GM19324 (cell line): ENCODE data around the gene RASSF10.
"Not testable (repeated sequence)": the region's sequence is repeated elsewhere in the genome, so short reads cannot be mapped to it uniquely, and the experiment has no call there.

Experiments used
- ATAC-seq: cut with Tn5 transposase; IDR thresholded peaks from one replicate; pipeline ENCODE4 v1.9.1; 2021; ENCODE audit warnings: mild to moderate bottlenecking, moderate library complexity; ENCODE audit not compliant: unreplicated experiment, low FRiP score

Gene RASSF10

DNA sequence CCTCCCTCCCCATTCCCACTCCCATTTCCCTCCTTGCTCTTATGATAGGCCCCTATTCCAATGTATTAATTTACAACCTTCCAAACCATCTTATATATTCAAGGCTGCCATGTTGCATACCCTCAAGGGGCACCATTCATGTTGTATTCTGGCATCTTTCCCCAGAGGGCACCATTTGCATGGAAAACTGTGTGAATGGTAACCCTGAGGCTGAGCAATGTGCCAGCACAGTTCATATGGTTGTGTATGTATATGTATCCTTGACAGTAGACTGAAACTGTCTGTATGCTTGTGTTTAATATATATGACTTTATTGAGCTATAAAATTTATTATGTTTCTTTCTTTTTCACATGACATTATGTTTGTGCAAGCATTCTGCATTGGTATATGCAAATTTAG lies 7.3 kb downstream of the RASSF10 start:
- ATAC-seq, result no peak

DNA sequence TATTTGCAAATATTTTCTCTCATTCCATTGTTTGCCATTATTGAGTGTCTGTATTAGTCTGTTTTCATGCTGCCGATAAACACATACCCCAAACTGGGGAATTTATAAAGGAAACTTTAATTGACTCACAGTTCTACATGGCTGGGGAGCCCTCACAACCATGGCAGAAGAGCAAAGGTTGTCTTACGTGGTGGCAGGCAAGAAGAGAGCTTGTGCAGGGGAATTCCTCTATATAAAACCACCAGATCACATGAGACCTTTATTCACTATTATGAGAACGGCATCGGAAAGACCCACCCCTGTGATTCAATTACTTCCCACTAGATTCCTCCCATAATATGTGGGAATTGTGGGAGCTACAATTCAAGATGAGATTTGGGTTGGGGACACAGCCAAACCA lies 10.2 kb downstream of the RASSF10 start:
- ATAC-seq, result no peak

DNA sequence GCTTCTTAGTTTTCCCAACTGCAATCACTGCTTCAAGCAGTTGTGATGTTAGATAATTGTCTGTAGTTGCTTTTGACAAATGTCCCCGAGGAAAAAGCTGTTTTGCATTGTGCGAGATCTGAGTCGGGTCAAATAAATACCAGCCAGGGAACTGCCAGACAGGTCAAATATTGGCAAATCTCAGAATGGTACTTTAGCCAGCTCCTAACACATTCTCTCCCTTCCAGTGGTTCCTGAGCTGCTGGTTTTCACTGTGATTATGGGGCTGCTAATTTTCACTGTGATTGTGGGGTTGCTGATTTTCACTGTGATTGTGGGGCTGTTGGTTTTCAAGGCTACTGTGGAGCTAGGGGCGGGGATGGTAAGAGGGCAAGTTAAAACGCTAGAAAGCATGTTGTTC lies 14.3 kb downstream of the RASSF10 start:
- no peak for ATAC-seq

DNA sequence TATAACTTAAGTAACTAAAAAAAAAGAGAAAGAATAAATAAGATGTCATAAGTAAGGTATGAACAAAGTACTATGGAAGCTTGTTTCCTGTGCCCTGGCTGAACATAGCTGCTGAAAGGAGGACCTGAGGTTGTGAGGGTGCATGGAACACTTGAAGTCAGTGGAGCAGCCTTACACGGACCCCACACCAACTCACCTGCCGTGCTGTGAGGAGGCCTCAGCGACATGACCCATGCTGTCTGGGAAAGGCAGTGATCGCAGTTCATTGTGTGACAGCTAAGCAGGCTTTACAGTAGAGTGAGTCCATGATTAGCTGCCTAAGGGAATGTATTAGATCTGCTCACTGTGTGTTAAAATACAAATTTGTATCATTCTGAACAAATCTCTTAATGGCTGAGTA lies 17.6 kb downstream of the RASSF10 start:
- ATAC-seq, result no peak

DNA sequence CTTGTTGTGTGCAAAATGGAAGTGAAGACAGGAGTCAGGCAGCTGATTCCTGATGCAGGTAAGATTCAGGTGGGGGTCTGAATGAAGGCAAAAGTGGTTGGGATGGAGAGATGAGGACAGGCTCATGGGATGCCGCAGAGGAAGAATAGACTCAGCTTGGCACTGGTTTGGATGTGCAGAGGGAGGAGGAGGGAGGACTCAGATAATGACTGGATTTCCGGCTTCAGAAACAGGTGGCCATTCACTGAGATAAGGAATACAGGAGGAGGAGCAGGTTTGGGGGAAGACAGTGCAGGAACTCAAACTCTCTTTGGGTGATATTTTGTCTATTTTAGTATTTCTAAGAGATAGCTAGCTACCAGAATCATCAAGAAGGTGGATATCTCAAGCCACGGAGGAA lies 19.2 kb downstream of the RASSF10 start:
- no peak for ATAC-seq

DNA sequence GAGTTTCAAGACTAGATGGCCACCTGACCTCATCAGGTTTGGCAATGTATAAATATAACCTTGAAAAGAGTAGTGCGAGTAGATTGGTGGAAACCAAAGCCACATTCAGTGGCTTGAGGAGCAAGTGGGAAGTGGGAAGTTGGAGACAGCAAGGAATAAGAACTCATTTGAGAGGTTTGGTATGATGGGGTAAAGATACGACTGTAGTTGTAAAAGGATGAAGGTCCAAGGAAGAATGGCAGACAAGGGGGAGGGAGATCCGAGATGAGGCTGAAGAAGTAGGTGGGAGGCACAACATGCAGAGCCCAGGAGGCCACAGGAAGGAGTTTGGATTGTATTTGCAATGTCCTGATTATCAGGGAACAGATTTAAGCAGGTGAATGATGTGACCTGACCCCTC lies 20.8 kb downstream of the RASSF10 start:
- no peak for ATAC-seq

DNA sequence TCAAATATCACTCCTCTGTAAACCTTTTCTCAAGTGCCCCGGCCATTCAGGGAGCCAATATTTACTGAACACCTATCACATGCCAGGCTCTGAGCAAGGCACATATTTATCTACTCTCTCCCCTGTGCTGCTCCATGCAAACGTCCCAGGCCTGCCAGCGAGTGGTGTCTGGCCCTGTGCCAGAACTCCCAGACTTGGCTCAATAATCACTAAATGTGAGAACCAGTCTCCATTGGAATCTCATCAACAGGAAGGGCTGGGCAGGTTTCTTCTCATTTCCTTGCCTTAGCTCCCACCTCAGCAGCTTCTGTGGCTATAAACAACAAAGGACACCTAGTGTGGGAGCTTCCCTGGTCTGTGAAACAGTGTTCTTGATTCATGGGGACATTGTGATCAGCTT lies 21.7 kb downstream of the RASSF10 start:
- ATAC-seq, result no peak

DNA sequence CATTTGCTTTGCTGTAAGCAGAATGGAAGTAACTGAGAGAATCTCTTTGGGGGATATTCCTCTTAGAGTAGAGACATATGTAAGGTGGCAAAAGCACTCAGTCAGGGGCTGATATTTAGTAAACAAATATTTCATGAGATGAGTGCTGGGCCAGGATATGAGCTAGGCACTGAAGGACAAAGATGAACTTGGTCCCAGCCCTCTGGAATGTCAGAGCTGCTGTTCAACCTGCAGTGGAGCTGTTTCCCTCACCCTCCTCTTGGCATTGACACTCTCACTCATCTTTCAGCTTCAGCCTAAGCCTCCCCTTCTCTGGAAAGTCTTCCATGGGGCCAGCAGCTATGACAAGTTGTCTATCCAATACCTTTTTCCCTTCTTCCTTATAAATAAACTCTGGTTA lies 22.2 kb downstream of the RASSF10 start:
- no peak for ATAC-seq

DNA sequence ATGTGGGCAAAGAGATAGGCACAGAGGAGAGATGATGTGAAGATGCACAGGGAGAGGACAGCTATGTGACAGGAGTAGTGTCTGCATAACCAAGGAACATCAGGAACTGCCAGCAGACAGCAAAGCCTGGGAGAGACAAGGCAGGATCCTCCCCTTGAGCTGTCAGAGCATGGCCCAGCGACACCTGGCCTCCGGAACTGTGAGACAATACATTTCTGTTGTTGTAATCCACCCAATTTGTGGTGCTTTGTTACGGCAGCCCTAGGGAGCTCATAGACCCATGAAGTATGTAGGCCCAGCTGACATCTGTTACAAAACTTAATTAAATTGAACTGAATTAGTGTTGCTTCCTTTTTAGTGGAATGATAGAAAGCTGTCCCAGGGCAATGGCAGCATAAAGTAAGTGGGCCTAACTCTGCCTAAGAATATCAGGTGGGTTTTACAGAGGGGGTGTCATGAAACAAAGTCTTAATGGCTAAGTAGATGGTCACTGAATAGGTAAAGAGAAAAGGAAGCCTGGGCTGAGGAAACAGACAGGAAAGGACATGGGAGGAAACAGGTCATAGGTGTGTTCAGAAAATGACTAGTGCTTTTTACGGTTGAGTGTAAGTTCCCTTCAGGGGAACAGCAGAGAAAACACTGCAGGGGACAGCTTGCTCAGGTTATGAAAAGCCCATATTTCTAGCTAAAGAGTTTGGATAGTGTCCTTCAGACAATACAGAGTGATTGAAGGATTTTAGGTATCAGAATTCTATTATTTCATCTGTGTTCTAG lies 24.8 kb downstream of the RASSF10 start:
- no peak for ATAC-seq

DNA sequence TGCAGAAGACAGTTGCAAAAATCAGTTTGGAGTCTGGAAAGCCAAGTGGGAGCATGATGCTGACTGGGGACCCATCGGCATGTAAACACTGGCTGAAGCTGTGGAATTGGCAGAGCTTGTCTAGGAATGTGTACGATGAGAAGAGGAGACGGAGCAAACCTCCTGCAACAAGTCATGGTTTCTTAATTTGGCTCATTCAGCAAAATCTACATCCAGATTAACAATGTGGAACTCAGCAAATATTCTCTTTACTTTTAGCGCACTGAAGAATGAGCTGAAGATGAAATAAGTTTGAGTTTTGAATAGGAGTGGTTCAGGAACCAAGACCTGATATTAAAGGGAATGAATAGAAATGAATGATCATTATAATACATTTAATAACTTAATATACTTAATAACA lies 26.6 kb downstream of the RASSF10 start:
- no peak for ATAC-seq

DNA sequence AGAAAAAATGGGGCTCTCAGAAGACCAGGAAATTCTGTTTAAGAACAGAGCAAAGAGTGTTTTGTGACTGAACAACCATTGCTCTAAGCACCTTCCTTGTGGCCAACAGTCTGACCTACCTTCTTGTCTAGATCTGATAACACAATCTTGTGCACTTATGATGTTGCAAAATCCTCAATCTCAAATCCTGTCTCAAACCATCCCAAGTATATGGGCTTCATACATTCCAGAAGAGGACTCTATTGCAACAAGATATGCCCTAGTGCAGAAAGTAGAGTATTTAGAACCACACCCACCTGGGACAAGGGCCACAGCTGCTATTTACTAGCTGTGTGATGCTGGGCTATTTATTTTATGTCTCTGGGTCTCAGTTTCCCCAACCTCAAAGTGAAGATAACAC lies 27.1 kb downstream of the RASSF10 start:
- ATAC-seq, result no peak

DNA sequence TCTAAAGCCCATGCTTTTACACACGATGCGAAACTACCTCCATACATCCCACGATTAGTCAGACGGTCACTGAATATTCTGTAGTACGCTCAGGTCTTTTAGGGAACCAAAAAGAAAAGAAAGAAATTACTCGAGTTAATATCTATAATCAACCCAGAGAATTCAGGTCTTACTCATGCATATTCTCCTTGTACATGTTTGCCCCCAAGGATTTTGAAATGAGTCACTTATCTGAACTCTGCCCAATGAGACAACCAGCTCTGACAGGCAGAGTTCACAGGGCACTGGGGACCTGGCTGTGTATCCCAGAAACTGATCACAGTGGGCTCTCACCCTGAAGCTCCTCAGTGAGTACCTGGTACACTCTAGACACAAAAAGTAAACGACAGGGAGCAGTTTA lies 29.2 kb downstream of the RASSF10 start:
- ATAC-seq, result no peak

DNA sequence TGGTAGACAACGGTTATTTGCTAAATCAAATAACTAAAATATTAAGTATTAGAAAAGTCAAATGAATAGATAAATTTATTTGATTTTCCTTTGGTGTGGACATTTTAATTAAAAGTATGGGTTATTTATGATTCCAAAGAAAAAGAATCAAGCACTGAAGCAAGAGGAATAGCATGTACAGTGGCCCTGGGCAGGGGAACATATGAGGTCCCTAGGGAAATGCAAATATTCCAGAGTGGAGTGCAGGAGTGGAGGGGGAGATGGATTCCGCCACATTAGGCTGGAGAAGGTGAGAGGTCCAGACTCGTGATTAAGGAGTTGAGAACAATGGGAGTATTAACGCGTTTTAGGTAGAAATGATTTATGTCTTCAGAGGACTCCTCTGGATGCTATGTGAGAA lies 30.0 kb downstream of the RASSF10 start:
- ATAC-seq, result no peak

DNA sequence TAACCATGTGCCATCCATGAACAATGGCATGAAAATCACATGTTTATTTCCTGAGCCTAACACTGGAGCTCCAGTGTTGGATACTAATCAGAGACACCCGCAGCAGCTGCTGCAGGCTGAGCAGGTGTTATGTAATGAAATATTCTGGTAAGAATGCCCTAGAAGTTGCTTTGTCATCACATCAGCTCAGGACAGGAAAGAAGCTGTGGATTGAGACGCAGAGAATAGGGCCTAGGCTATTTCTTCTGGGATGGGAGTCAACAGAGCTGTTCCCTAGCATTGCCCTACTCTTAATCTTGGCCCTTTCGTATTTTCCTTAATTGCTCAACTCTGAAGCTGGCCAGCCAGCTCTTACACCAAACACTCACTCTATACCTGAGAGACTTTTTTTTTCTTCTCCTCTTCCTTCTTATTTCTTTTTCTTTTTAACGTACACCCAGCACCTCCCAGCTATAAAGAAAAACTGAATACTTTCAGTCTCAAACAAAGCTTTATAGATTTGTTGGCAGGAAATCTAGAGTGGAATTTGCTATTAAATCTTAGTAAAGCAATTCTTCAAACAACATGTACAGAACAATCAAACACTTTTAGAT lies 31.9 kb downstream of the RASSF10 start:
- no peak for ATAC-seq

DNA sequence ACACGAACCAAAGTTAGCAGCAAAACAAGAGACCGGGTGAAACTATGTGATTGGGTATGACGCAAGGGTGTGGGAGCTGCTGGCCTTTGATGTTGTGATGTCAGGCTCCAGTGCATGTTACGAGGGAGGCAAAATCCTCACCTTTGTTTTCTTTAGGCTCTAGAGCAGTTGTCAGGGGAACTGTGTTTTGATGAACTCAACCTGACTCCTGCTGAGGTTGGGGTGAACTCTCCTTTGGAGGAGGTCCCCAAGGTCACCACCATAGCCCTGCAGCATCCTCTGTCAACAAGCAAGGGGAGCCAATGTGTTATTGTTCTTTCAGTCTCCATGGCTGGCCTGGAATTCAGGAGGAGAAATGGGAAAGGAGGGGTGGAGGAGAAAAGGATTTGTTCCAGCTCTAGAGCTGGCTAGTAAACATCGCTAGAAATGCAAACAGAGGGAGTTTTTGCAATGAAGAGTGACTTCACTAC lies 33.8 kb downstream of the RASSF10 start:
- no peak for ATAC-seq

DNA sequence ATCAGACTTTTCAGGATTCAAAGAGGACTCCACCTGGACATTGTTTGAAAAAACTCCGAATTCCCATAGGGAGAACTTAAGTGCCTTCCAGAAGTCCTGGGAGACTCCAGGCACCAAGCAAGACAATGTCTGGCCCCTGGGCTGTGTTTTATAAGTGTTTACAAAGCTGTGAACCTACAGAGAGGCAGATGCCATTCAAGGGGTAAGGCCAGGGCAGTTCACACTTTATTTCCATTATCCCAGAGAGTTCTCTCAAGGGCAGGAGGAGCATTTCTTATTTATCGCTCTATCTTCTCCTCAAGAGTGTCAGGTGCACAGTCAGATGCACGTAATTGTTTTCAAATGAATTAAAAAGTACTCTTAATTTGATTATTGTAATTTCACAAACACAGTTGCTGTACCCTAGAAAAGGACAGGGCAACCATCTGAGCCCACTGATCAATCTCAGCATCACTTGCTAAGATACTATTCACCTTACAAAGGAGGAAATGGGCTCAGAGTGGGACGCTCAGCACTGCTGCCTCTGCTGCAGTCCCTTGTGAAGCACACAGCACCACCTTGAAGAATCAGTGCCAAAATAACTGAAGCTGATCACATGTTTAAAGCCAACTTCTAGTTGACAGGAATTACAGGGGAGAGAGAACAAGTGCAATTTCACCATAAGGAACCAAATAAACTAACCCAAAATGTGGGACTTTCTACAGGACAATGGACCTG lies 35.0 kb downstream of the RASSF10 start:
- ATAC-seq, result no peak

DNA sequence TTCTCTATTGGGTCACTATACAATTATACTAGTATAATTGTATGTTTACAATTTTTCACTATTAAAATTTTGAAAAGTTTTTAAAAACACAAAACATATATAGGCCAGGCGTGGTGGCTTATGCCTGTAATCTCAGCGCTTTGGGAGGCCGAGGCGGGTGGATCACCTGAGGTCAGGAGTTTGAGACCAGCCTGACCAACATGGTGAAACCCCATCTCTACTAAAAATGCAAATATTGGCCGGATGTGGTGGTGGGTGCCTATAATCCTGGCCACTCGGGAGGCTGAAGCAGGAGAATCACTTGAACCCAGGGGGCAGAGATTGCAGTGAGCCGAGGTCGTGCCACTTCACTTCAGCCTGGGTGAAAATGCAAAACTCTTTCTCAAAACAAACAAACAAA lies 36.0 kb downstream of the RASSF10 start:
- ATAC-seq, result not testable (repeated sequence)

DNA sequence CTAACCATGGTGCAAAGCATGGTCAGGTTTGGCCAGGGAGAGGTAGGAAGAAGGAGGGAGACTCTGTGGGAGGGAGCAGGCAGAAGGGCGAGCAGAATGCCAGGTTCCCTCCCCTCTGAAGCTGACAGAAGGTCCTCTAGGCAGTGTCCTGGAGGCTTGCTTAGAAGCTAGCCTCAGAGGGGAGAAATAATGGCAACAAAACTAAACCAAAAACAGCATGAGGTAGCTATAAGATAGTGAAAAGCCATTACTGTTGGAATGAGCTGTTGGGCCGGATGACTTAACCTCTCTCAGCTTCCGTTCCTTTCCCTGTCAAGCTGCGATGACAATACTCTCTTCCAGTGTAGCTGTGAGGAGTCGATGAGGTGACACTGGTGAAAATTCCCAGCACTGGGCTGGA lies 36.6 kb downstream of the RASSF10 start:
- no peak for ATAC-seq

DNA sequence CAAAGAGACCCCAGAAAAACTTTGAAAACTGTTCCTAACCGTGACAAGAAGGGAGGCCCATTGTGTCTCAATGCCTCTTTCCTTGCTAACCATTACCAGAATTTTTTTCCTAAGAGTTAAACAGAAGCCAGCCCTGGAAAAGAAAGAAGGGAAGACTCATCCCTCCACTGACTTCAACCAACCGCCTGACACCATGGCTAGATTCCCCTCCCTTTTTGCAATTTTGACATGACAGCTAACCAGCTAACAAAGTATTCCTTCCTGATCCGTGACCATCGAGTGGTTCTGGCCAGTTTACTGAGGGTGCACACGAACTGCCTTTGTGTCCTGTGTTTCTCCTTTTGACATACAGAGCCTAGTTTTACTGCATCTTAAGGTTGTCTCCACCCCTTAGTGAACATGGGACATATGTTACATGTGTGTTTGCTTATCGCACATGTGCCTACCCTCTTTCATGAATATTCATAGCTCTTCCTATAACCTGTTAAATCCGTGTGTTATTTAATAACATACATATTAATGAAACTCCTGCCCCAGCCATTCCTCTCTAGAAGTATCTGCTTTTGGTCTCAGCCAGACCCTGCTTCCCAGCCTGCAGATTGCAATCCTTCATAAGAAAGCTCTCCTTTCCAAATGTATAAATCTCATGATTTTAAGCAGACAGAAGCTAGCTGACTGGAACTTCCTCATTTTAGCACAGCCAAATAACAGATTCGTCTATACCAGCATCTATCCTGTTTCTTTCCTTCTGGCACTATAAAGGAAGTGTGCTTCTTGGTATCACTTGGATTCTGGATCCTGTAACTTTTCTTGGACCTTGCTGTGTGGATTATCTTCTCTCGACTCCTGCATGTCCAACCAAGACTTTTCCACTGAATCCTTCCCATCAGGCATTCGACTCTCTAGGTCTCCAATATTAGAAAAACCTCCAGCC lies 37.8 kb downstream of the RASSF10 start:
- no peak for ATAC-seq

DNA sequence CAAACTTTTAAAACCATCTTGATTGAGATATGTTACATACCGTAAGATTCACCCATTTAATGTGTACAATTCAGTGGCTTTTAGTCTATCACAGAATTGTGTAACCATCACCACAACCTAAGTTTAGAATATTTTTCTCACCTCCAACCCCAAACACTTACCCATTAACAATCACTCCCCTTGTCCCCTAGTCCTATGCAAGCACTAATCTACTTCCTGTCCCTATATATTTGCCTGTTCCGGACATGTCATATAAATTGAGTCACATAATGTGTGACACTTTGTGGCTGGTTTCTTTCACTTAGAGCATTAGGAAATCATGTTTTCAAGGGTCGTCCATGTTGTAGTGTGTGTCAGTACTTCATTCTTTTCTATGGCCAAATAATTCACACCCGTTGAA lies 38.8 kb downstream of the RASSF10 start:
- no peak for ATAC-seq

DNA sequence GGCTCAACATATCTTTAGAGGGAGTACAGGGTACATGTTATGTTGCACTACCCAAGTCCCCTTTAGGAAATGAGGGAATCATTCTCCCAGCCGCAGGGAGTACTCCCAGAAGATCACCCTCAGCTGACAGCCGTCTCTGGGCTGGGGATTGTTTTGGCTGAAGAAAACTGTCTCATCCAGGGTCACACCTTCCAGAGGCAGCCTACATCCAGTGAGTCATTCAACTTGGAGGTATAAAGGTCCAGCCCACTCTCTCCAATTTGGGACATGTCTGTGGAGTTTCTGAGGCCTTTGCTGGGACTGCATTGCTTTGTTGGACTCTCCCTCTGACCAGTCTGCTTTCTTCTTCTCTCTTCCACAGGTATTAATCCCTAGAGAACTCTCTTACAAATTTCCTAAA lies 42.1 kb downstream of the RASSF10 start:
- ATAC-seq, result no peak
